MCF 10A (cell line): Measurements from ENCODE around the gene PCSK1N. TPM values are rescaled to one million over a fixed set of nuclear protein-coding genes. Genes with fewer than 3 reads are reported as not detected.
"Not testable (repeated sequence)": the region's sequence is repeated elsewhere in the genome, so short reads cannot be mapped to it uniquely, and the experiment has no call there.

Experiments
- BruUV-seq: library from RNA; stranded (reverse); fragments of 400-500 nt; replicated peaks from 2 replicates; lab custom pipeline; 2021; lab: Mats Ljungman, UMichigan
- CTCF ChIA-PET: fragments of 300-600 bp; sonication (Branson Sonifier 250); formaldehyde crosslinking; extraction: SDS; loops from one replicate; lab custom pipeline; 2021; ENCODE audit warnings: antibody characterized with exemption, inconsistent platforms; lab: Yijun Ruan, JAX
- POLR2A ChIA-PET: fragments of 300-600, 350-650 bp; sonication (Branson Sonifier 250); formaldehyde crosslinking; extraction: SDS; loops from one replicate; lab custom pipeline; 2020; ENCODE audit warnings: antibody characterized with exemption, inconsistent platforms; lab: Yijun Ruan, JAX
- DNase-seq: peaks from one replicate; pipeline ENCODE4 v3.0.0-alpha.2; 2018; ENCODE audit not compliant: unreplicated experiment
- H3K27ac Mint-ChIP-seq: one replicate; pipeline ENCODE4 v1.8.0; 2022; ENCODE audit warnings: mild to moderate bottlenecking, low read depth, mixed read lengths; ENCODE audit not compliant: unreplicated experiment
- H3K27me3 Mint-ChIP-seq: one replicate; pipeline ENCODE4 v1.8.0; 2022; ENCODE audit warnings: mixed read lengths; ENCODE audit not compliant: insufficient read depth, unreplicated experiment
- H3K36me3 Mint-ChIP-seq: one replicate; pipeline ENCODE4 v1.8.0; 2022; ENCODE audit warnings: mild to moderate bottlenecking, moderate library complexity, mixed read lengths; ENCODE audit not compliant: insufficient read depth, unreplicated experiment
- H3K4me1 Mint-ChIP-seq: one replicate; pipeline ENCODE4 v1.8.0; 2022; ENCODE audit warnings: mixed read lengths; ENCODE audit not compliant: insufficient read depth, unreplicated experiment
- H3K4me3 Mint-ChIP-seq: one replicate; pipeline ENCODE4 v1.8.0; 2022; ENCODE audit warnings: mild to moderate bottlenecking, moderate library complexity, mixed read lengths; ENCODE audit not compliant: unreplicated experiment
- H3K9me3 Mint-ChIP-seq: one replicate; pipeline ENCODE4 v1.8.0; 2022; ENCODE audit warnings: mixed read lengths; ENCODE audit not compliant: unreplicated experiment
- intact Hi-C: fragments of 100-400 bp; cut with micrococcal nuclease; formaldehyde crosslinking; loops from 2 replicates; pipeline ENCODE4 v1.14.1; 2022
- total RNA-seq: library from RNA; stranded (reverse); gene quantifications from 2 replicates; pipeline ENCODE4 v1.2.3, GENCODE V29; 2022
- TF ChIP-seq, protein P1 (sequence below): fragments of 200-600 bp; IDR thresholded peaks from one replicate; pipeline ENCODE4 v1.8.0; 2022; ENCODE audit warnings: antibody characterized with exemption, mild to moderate bottlenecking; ENCODE audit not compliant: unreplicated experiment

PCSK1N gene
- total RNA-seq, 1 experiment from 2014 or later = 5.0 TPM

DNA sequence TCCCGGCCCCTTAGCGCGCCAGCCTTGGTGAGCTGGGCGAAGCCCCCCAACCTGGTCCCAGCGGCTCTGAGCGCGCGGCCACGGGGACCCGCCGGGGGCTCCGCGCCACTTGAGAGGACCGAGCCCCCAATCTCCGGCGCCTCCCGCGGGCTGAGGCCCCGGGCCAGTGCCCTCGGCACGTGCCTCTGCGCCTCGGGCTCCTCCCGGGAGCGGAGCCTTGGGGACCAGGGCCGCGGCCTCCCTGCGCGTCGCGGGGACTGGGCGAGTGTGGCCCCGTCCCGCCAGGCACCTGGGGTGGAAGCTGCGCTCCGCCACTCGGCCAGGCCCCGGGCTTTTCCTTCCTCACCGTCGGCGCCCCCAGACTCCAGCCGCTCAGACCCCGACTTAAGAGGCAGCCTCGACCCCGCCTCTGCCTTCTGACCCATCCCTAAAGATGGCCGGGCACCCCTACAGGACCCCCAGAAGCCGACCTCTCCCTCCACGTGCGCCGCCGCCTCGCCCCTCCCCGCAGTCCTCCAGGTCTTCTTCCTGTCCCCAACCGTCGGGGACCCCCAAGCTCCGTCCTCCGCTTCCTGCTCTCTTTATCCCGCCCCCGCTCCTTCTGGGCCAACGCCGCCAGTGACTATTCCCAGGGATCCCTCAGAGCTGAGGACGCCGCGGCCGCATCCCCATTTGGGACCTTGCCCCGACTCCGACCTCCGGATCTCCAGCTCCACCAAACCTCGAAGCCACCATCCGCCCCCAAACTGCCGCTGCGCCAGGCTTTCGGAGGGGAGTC is 8.3 kb downstream of the PCSK1N start:
- no TSS peak for BruUV-seq
- TF ChIP-seq, protein P1, sequence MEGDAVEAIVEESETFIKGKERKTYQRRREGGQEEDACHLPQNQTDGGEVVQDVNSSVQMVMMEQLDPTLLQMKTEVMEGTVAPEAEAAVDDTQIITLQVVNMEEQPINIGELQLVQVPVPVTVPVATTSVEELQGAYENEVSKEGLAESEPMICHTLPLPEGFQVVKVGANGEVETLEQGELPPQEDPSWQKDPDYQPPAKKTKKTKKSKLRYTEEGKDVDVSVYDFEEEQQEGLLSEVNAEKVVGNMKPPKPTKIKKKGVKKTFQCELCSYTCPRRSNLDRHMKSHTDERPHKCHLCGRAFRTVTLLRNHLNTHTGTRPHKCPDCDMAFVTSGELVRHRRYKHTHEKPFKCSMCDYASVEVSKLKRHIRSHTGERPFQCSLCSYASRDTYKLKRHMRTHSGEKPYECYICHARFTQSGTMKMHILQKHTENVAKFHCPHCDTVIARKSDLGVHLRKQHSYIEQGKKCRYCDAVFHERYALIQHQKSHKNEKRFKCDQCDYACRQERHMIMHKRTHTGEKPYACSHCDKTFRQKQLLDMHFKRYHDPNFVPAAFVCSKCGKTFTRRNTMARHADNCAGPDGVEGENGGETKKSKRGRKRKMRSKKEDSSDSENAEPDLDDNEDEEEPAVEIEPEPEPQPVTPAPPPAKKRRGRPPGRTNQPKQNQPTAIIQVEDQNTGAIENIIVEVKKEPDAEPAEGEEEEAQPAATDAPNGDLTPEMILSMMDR = no peak
- Mint-ChIP-seq H3K4me1 (no peaks in the 10 kb centered on the region), H3K27me3 (no peaks in the 10 kb centered on the region), H3K27ac (no peak overlapping the region), H3K4me3 (no peak overlapping the region), H3K36me3 (peaks cover 12% of the 10 kb centered on the region), H3K9me3 (no peaks in the 10 kb centered on the region)
- POLR2A ChIA-PET = no interaction called here
- no peak for DNase-seq
- intact Hi-C loops = no loop called here
- CTCF ChIA-PET = no interaction called here

DNA sequence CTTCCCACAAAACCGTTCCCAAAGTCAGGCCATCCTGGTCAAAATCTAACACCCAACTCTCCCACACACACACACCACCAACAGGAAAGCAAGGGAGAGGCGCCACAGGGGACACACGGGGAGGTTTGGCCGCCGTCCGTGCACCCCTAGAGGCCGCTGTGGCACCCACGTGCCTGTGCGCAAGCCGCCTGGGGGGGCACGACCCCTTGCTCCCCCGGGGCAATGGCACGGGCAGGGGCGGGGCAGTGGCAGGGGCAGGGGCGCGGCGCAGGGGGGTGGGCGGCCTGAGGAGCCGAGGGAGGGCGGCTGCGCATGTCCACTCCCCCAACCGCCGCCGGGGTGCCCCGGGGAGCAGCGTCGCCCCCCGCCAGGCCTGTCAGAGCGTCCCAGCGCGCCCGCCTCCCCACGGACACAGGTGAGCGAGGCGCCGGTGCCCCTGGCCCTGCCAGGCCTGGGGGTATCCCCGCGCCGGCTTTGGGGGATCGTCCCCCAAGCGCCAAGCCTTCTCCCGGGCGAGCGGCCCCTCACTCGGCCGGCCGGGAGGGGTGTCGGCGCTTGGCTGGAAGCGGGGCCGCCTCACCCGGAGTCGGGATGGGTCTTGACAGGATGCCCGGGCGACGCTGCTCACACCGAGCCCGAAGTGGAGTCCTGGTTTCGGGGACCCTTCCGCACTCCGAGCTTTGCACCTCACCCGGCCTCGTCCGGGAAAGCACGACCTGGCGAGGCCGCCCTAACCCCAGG is 9.1 kb downstream of the PCSK1N start, which contains the start of gene ERAS:
ERAS (plus strand) TSS at position 379 of the 741 bp plus-strand sequence. CDS start 2,611 bp downstream, outside the sequence.
- Mint-ChIP-seq H3K9me3 (no peaks in the 10 kb centered on the region), H3K4me1 (no peaks in the 10 kb centered on the region), H3K27me3 (no peaks in the 10 kb centered on the region), H3K4me3 (no peak within 1 kb of the TSS), H3K27ac (no peak within 1 kb of the TSS), H3K36me3 (peaks cover 18% of the 10 kb centered on the region)
- ChIA-PET POLR2A (no interaction called here), CTCF (interaction anchor here (1.1 kb wide), 1 partner anchor 8 kb away, joined by 3 read pairs; no protein-coding TSS in a partner anchor)
- intact Hi-C loops = no loop called here
- TF ChIP-seq, protein P1 = no peak
- no TSS peak for BruUV-seq
- DNase-seq = no peak

DNA sequence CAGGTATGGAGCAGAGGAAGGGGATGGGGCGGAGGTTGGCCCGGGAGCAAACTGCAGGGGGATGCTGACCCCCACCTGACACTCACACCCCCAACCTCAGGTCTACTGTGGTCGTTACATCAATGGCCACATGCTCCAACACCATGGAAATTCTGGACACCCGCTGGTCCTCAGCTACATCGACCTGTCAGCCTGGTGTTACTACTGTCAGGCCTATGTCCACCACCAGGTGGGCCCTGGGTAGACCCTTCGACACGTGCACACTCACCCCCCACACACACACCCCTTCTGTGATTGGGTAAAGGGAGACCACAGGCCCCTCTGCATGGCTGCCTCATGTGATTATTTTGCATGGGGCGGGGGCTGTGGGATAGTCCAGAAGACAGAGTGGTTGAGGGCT is 11.3 kb downstream of the PCSK1N start:
- Mint-ChIP-seq H3K27ac (no peak overlapping the region), H3K4me1 (no peaks in the 10 kb centered on the region), H3K36me3 (peaks cover 27% of the 10 kb centered on the region), H3K4me3 (no peak overlapping the region), H3K9me3 (peaks cover 8% of the 10 kb centered on the region), H3K27me3 (no peaks in the 10 kb centered on the region)
- TF ChIP-seq, protein P1 = no peak
- DNase-seq = no peak
- intact Hi-C loops = no loop called here
- ChIA-PET POLR2A (no interaction called here), CTCF (no interaction called here)
- BruUV-seq = no TSS peak

DNA sequence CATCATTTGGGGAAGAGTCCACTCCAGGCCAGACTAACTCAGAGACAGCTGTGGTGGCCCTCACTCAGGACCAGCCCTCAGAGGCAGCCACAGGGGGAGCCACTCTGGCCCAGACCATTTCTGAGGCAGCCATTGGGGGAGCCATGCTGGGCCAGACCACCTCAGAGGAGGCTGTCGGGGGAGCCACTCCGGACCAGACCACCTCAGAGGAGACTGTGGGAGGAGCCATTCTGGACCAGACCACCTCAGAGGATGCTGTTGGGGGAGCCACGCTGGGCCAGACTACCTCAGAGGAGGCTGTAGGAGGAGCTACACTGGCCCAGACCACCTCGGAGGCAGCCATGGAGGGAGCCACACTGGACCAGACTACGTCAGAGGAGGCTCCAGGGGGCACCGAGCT is 12.4 kb downstream of the PCSK1N start:
- DNase-seq = no peak
- H3K4me3 Mint-ChIP-seq = no peak overlapping the region
- ChIA-PET POLR2A (interaction anchor here (0.6 kb wide), 1 partner anchor 22 kb away, joined by 3 read pairs; no protein-coding TSS in a partner anchor), CTCF (interaction anchor here (0.9 kb wide), 1 partner anchor 987 kb away, joined by 5 read pairs; no protein-coding TSS in a partner anchor)
- TSS peak; percentile 33 for BruUV-seq
- intact Hi-C loops = no loop called here
- no peak overlapping the region for H3K27ac Mint-ChIP-seq
- TF ChIP-seq, protein P1 = no peak
- H3K4me1 Mint-ChIP-seq = no peaks in the 10 kb centered on the region
- H3K9me3 Mint-ChIP-seq = peaks cover 8% of the 10 kb centered on the region
- no peaks in the 10 kb centered on the region for H3K27me3 Mint-ChIP-seq
- peaks cover 27% of the 10 kb centered on the region for H3K36me3 Mint-ChIP-seq

DNA sequence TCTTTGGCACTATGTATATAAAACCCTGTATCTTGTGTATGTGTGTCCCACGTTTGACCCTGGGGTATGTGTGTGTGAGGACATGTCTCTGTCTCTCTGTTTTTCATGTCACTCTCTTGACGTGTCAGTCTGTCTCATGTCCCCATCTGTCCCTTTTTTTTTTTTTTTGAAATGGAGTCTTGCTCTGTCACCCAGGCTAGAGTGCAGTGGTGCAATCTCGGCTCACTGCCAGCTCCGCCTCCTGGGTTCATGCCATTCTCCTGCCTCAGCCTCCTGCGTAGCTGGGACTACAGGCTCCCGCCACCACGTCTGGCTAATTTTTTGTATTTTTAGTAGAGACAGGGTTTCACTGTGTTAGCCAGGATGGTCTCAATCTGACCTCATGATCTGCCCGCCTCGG is 16.0 kb downstream of the PCSK1N start:
- H3K4me3 Mint-ChIP-seq, H3K9me3 Mint-ChIP-seq, intact Hi-C loops, CTCF ChIA-PET, DNase-seq, H3K4me1 Mint-ChIP-seq, POLR2A ChIA-PET, BruUV-seq, H3K27ac Mint-ChIP-seq, H3K27me3 Mint-ChIP-seq: not testable (repeated sequence)
- peaks cover 33% of the 10 kb centered on the region for H3K36me3 Mint-ChIP-seq
